Memory B cell (primary cell): ENCODE results near the gene HRH1.
"Not testable (repeated sequence)": the region's sequence is repeated elsewhere in the genome, so short reads cannot be mapped to it uniquely, and the experiment has no call there.

Experiments used
- ATAC-seq: fragments of 150-1000 bp; cut with Tn5 transposase; 2 replicates; pipeline ENCODE4 v1.10.0; 2021; ENCODE audit warnings: low read depth, mild to moderate bottlenecking, moderate library complexity
- DNase-seq, 2 donors: peaks; one replicate each; pipeline ENCODE4 v3.0.0; 2022; ENCODE audit warnings: low spot score in 2 of 2
- H3K27ac Mint-ChIP-seq: one replicate; pipeline ENCODE4 v1.8.0; 2022; ENCODE audit warnings: mild to moderate bottlenecking, moderate library complexity, mixed read lengths
- H3K27me3 Mint-ChIP-seq: one replicate; pipeline ENCODE4 v1.8.0; 2022; ENCODE audit warnings: mixed read lengths
- H3K36me3 Mint-ChIP-seq: one replicate; pipeline ENCODE4 v1.8.0; 2022; ENCODE audit warnings: mild to moderate bottlenecking, mixed read lengths
- H3K4me1 Mint-ChIP-seq: one replicate; pipeline ENCODE4 v1.8.0; 2022; ENCODE audit warnings: mixed read lengths
- H3K4me3 Mint-ChIP-seq: one replicate; pipeline ENCODE4 v1.8.0; 2022; ENCODE audit warnings: mild to moderate bottlenecking, moderate library complexity, mixed read lengths
- H3K9me3 Mint-ChIP-seq: one replicate; pipeline ENCODE4 v1.8.0; 2022; ENCODE audit warnings: mixed read lengths

Gene HRH1

GRCh38 chr3:11154953-11155325 is 646 bp downstream of the HRH1 start:
- Mint-ChIP-seq H3K4me1 (peaks cover 14% of the 10 kb centered on the region), H3K4me3 (peak overlapping the region; percentile 62), H3K9me3 (no peaks in the 10 kb centered on the region), H3K27ac (no peak overlapping the region), H3K27me3 (peaks cover 29% of the 10 kb centered on the region), H3K36me3 (no peaks in the 10 kb centered on the region)
- ATAC-seq (peak; percentile 23), DNase-seq (no peak)

GRCh38 chr3:11155341-11156025 is 1.2 kb downstream of the HRH1 start:
- H3K36me3 Mint-ChIP-seq: no peaks in the 10 kb centered on the region
- H3K4me1 Mint-ChIP-seq: peaks cover 14% of the 10 kb centered on the region
- peaks cover 29% of the 10 kb centered on the region for H3K27me3 Mint-ChIP-seq
- DNase-seq (no peak), ATAC-seq (peak; percentile 55)
- peak overlapping the region; percentile 62 for H3K4me3 Mint-ChIP-seq
- H3K27ac Mint-ChIP-seq: no peak overlapping the region
- H3K9me3 Mint-ChIP-seq: no peaks in the 10 kb centered on the region

- DNase-seq: no peak
- Mint-ChIP-seq H3K4me1 (peaks cover 14% of the 10 kb centered on the region), H3K36me3 (no peaks in the 10 kb centered on the region), H3K4me3 (no peak overlapping the region), H3K27ac (no peak overlapping the region), H3K9me3 (no peaks in the 10 kb centered on the region), H3K27me3 (peaks cover 27% of the 10 kb centered on the region)
- ATAC-seq: no peak
Measured at GRCh38 chr3:11156026-11156410, 1.7 kb downstream of the HRH1 start.

- no peaks in the 10 kb centered on the region for H3K9me3 Mint-ChIP-seq
- H3K4me3 Mint-ChIP-seq: no peak overlapping the region
- DNase-seq (no peak), ATAC-seq (no peak)
- H3K27me3 Mint-ChIP-seq: peaks cover 23% of the 10 kb centered on the region
- peaks cover 14% of the 10 kb centered on the region for H3K4me1 Mint-ChIP-seq
- H3K27ac Mint-ChIP-seq: no peak overlapping the region
- H3K36me3 Mint-ChIP-seq: no peaks in the 10 kb centered on the region
Measured at GRCh38 chr3:11157421-11157820, 3.1 kb downstream of the HRH1 start.

GRCh38 chr3:11159421-11159904 is 5.2 kb downstream of the HRH1 start:
- Mint-ChIP-seq H3K27me3 (peaks cover 21% of the 10 kb centered on the region), H3K4me3 (no peak overlapping the region), H3K36me3 (no peaks in the 10 kb centered on the region), H3K27ac (no peak overlapping the region), H3K4me1 (peaks cover 11% of the 10 kb centered on the region), H3K9me3 (no peaks in the 10 kb centered on the region)
- ATAC-seq (peak; percentile 45), DNase-seq (no peak)

- Mint-ChIP-seq H3K27ac (no peak overlapping the region), H3K9me3 (no peaks in the 10 kb centered on the region), H3K4me1 (peaks cover 3% of the 10 kb centered on the region), H3K4me3 (no peak overlapping the region), H3K36me3 (no peaks in the 10 kb centered on the region), H3K27me3 (peaks cover 10% of the 10 kb centered on the region)
- no peak for ATAC-seq
- DNase-seq: no peak
Measured at GRCh38 chr3:11161666-11162065, 7.4 kb downstream of the HRH1 start.

- H3K36me3 Mint-ChIP-seq: no peaks in the 10 kb centered on the region
- H3K9me3 Mint-ChIP-seq: no peaks in the 10 kb centered on the region
- DNase-seq: no peak
- ATAC-seq: no peak
- H3K4me1 Mint-ChIP-seq: peaks cover 3% of the 10 kb centered on the region
- H3K27ac Mint-ChIP-seq: no peak overlapping the region
- no peak overlapping the region for H3K4me3 Mint-ChIP-seq
- H3K27me3 Mint-ChIP-seq: peaks cover 5% of the 10 kb centered on the region
Measured at GRCh38 chr3:11162401-11163345, 8.4 kb downstream of the HRH1 start.

- H3K27ac Mint-ChIP-seq: no peak overlapping the region
- H3K36me3 Mint-ChIP-seq: no peaks in the 10 kb centered on the region
- ATAC-seq (no peak), DNase-seq (no peak)
- H3K27me3 Mint-ChIP-seq: peaks cover 5% of the 10 kb centered on the region
- peaks cover under 1% of the 10 kb centered on the region for H3K4me1 Mint-ChIP-seq
- no peaks in the 10 kb centered on the region for H3K9me3 Mint-ChIP-seq
- no peak overlapping the region for H3K4me3 Mint-ChIP-seq
Measured at GRCh38 chr3:11164607-11165006, 10.3 kb downstream of the HRH1 start.

- peaks cover 5% of the 10 kb centered on the region for H3K27me3 Mint-ChIP-seq
- no peaks in the 10 kb centered on the region for H3K36me3 Mint-ChIP-seq
- H3K9me3 Mint-ChIP-seq: no peaks in the 10 kb centered on the region
- no peak overlapping the region for H3K4me3 Mint-ChIP-seq
- no peak overlapping the region for H3K27ac Mint-ChIP-seq
- DNase-seq (no peak), ATAC-seq (no peak)
- H3K4me1 Mint-ChIP-seq: no peaks in the 10 kb centered on the region
Measured at GRCh38 chr3:11165476-11165875, 11.2 kb downstream of the HRH1 start.

GRCh38 chr3:11166807-11167400 is 12.6 kb downstream of the HRH1 start:
- not testable (repeated sequence) for H3K9me3 Mint-ChIP-seq, H3K27ac Mint-ChIP-seq, H3K36me3 Mint-ChIP-seq, H3K27me3 Mint-ChIP-seq, ATAC-seq, H3K4me3 Mint-ChIP-seq, DNase-seq, H3K4me1 Mint-ChIP-seq

GRCh38 chr3:11167590-11167989 is 13.3 kb downstream of the HRH1 start:
- no peak overlapping the region for H3K27ac Mint-ChIP-seq
- H3K4me3 Mint-ChIP-seq: no peak overlapping the region
- H3K4me1 Mint-ChIP-seq: no peaks in the 10 kb centered on the region
- DNase-seq: no peak
- H3K36me3 Mint-ChIP-seq: no peaks in the 10 kb centered on the region
- H3K27me3 Mint-ChIP-seq: peaks cover 5% of the 10 kb centered on the region
- H3K9me3 Mint-ChIP-seq: no peaks in the 10 kb centered on the region
- no peak for ATAC-seq

- H3K27me3 Mint-ChIP-seq: peaks cover 3% of the 10 kb centered on the region
- H3K9me3 Mint-ChIP-seq: no peaks in the 10 kb centered on the region
- H3K4me1 Mint-ChIP-seq: no peaks in the 10 kb centered on the region
- H3K36me3 Mint-ChIP-seq: no peaks in the 10 kb centered on the region
- no peak overlapping the region for H3K4me3 Mint-ChIP-seq
- no peak for ATAC-seq
- DNase-seq: no peak
- H3K27ac Mint-ChIP-seq: no peak overlapping the region
Measured at GRCh38 chr3:11168406-11168805, 14.1 kb downstream of the HRH1 start.

- Mint-ChIP-seq H3K27ac (no peak overlapping the region), H3K4me1 (no peaks in the 10 kb centered on the region), H3K9me3 (no peaks in the 10 kb centered on the region), H3K36me3 (no peaks in the 10 kb centered on the region), H3K27me3 (peaks cover 4% of the 10 kb centered on the region), H3K4me3 (no peak overlapping the region)
- DNase-seq: no peak
- ATAC-seq: no peak
Measured at GRCh38 chr3:11168881-11169805, 14.8 kb downstream of the HRH1 start.
